Smooth muscle cell (in vitro differentiated cells): ENCODE results near the gene PDZD11. TPM values are rescaled to one million over a fixed set of nuclear protein-coding genes. Genes with fewer than 3 reads are reported as not detected.
"Not testable (repeated sequence)": the region's sequence is repeated elsewhere in the genome, so short reads cannot be mapped to it uniquely, and the experiment has no call there.

Experiments
- DNase-seq: peaks from one replicate; lab custom pipeline; 2025; ENCODE audit not compliant: unreplicated experiment; lab: John Stamatoyannopoulos, UW
- H2AFZ ChIP-seq: fragments of 200-600 bp; sonication (generic); 2 replicates; pipeline ENCODE4 v1.6.0; 2016; ENCODE audit warnings: antibody characterized with exemption, low read depth, mild to moderate bottlenecking
- H3F3A ChIP-seq: fragments of 200-600 bp; sonication (generic); 2 replicates; pipeline ENCODE4 v1.6.0; 2017; ENCODE audit warnings: antibody characterized with exemption, low read depth
- H3K27ac ChIP-seq: fragments of 200-600 bp; sonication (generic); 2 replicates; pipeline ENCODE4 v1.5.1; 2016; ENCODE audit warnings: low read depth, mild to moderate bottlenecking
- H3K27me3 ChIP-seq: fragments of 200-600 bp; sonication (generic); 2 replicates; pipeline ENCODE4 v1.6.1; 2016; ENCODE audit warnings: low read depth, mild to moderate bottlenecking
- H3K36me3 ChIP-seq: fragments of 200-600 bp; sonication (generic); 2 replicates; pipeline ENCODE4 v1.5.1; 2016; ENCODE audit warnings: low read depth
- H3K4me1 ChIP-seq: fragments of 200-600 bp; sonication (generic); 2 replicates; pipeline ENCODE4 v1.5.1; 2016; ENCODE audit warnings: low read depth
- H3K4me2 ChIP-seq: fragments of 200-600 bp; sonication (generic); 2 replicates; pipeline ENCODE4 v1.6.0; 2016; ENCODE audit warnings: mild to moderate bottlenecking
- H3K4me3 ChIP-seq: fragments of 200-600 bp; sonication (generic); 2 replicates; pipeline ENCODE4 v1.5.1; 2016; ENCODE audit warnings: mild to moderate bottlenecking
- H3K79me2 ChIP-seq: fragments of 200-600 bp; sonication (generic); 2 replicates; pipeline ENCODE4 v1.6.0; 2016; ENCODE audit warnings: low read depth, mild to moderate bottlenecking
- H3K9ac ChIP-seq: fragments of 200-600 bp; sonication (generic); 2 replicates; pipeline ENCODE4 v1.6.0; 2016; ENCODE audit warnings: low read depth
- H3K9me3 ChIP-seq: fragments of 200-600 bp; sonication (generic); replicated peaks from 2 replicates; pipeline ENCODE4 v1.5.1; 2016; ENCODE audit warnings: low read depth
- H4K20me1 ChIP-seq: fragments of 200-600 bp; sonication (generic); 2 replicates; pipeline ENCODE4 v1.6.0; 2016; ENCODE audit warnings: low read depth
- WGBS: methylation state at CpG from one replicate; pipeline ENCODE4 v1.1.7; 2016; ENCODE audit warnings: low lambda C conversion rate; 5-methylcytosine and 5-hydroxymethylcytosine counted together
- polyA plus RNA-seq: library from polyadenylated mRNA; unstranded; fragments of >200 nt; fragmentation: Nextera tagmentation; extraction: Ambion mirVana; gene quantifications from 2 replicates; pipeline ENCODE4 v1.2.1, GENCODE V29; 2016
- total RNA-seq: library from RNA; depleted of rRNA; stranded (reverse); fragments of >200 nt; gene quantifications from 2 replicates; pipeline ENCODE4 v1.2.3, GENCODE V29; 2014
- TF ChIP-seq, protein P1 (sequence below): fragments of 200-600 bp; sonication (generic); IDR thresholded peaks from 2 replicates; pipeline ENCODE4 v1.5.1; 2017; ENCODE audit warnings: borderline replicate concordance, mild to moderate bottlenecking, antibody characterized with exemption; ENCODE audit not compliant: insufficient read depth, poor library complexity, severe bottlenecking

Gene PDZD11
- total and polyA plus RNA-seq, 2 experiments from 2014 or later, result 63.1 to 69.7 TPM

DNA sequence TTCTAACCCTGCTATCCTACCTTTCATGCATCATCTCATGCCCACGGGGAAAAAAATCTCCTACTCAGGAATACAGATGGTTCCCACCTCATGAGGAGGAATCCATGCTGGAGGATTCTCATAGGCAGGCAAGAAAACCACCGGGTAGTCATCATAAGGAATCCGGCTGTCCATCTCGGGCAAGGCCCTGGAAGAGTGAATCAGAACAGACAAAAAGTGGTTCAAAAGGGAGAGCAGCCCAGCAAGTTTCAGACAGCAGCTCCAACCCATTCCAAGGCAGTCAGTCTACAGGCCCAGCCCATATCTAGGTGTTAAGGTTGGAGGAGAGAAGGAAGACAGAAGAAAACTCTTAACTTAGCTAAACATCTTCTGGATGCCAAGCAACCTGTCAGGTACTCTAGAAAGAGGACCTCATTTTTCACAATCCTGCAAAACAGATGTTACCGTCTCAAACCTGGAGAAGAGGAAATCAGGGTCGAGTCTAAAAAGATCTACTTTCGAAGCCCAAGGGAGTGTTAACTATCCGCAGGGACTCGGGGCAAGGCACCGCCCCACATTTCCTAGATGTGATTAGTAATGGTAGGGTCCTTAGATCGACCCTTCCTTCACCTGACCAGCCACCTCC is 447 bp downstream of the PDZD11 start:
- H3K9me3 ChIP-seq, result no peaks in the 10 kb centered on the region
- no peaks in the 10 kb centered on the region for H3K36me3 ChIP-seq
- no peaks in the 10 kb centered on the region for H3F3A ChIP-seq
- peak overlapping the region; percentile 94 for H2AFZ ChIP-seq
- TF ChIP-seq, protein P1, sequence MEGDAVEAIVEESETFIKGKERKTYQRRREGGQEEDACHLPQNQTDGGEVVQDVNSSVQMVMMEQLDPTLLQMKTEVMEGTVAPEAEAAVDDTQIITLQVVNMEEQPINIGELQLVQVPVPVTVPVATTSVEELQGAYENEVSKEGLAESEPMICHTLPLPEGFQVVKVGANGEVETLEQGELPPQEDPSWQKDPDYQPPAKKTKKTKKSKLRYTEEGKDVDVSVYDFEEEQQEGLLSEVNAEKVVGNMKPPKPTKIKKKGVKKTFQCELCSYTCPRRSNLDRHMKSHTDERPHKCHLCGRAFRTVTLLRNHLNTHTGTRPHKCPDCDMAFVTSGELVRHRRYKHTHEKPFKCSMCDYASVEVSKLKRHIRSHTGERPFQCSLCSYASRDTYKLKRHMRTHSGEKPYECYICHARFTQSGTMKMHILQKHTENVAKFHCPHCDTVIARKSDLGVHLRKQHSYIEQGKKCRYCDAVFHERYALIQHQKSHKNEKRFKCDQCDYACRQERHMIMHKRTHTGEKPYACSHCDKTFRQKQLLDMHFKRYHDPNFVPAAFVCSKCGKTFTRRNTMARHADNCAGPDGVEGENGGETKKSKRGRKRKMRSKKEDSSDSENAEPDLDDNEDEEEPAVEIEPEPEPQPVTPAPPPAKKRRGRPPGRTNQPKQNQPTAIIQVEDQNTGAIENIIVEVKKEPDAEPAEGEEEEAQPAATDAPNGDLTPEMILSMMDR, result no peak
- H3K27me3 ChIP-seq, result no peaks in the 10 kb centered on the region
- no peak overlapping the region for H3K27ac ChIP-seq
- peak overlapping the region; percentile 87 for H3K4me2 ChIP-seq
- peaks cover 4% of the 10 kb centered on the region for H3K4me1 ChIP-seq
- 59% methylated on average over 11 of the region's 11 CpGs for WGBS
- peak overlapping the region; percentile 62 for H3K9ac ChIP-seq
- DNase-seq, result no peak
- peaks cover 18% of the 10 kb centered on the region for H3K79me2 ChIP-seq
- H4K20me1 ChIP-seq, result no peaks in the 10 kb centered on the region
- H3K4me3 ChIP-seq, result peak overlapping the region; percentile 69

DNA sequence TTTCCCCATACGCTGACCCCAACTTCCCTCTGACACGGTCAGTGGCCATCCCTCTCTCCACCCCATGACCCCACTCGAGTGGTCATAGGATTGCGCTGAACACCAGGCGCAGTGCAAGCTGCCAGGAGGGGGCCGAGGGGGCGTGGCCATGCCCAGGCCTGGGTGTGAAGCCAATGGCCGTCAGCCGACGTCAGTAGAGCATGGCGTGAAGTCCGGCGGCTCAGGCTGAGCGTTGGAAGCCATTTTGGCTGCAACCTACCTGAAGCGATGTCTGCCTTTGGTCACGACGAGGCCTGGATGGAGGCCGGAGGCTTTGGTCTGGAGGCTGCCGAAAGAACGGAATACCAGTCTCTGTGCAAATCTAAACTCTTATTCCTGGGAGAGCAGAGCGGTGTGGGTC is 7.8 kb downstream of the PDZD11 start, which contains the start of gene RAB41:
TSS of gene RAB41 (plus strand) at position 222 of the 400 bp plus-strand sequence. CDS start at position 268, 46 bp downstream.
- Histone ChIP-seq H3K4me2 (no peak within 1 kb of the TSS), H3K9ac (no peak within 1 kb of the TSS), H3K9me3 (no peaks in the 10 kb centered on the region), H3K36me3 (no peaks in the 10 kb centered on the region), H3K4me1 (no peaks in the 10 kb centered on the region), H3K79me2 (no peaks in the 10 kb centered on the region), H2AFZ (no peak within 1 kb of the TSS), H3F3A (no peaks in the 10 kb centered on the region), H3K4me3 (no peak within 1 kb of the TSS), H3K27me3 (no peaks in the 10 kb centered on the region), H4K20me1 (no peaks in the 10 kb centered on the region), H3K27ac (no peak within 1 kb of the TSS)
- TF ChIP-seq, protein P1, result no peak
- 94% methylated on average over 21 of the region's 21 CpGs for WGBS
- no peak for DNase-seq

DNA sequence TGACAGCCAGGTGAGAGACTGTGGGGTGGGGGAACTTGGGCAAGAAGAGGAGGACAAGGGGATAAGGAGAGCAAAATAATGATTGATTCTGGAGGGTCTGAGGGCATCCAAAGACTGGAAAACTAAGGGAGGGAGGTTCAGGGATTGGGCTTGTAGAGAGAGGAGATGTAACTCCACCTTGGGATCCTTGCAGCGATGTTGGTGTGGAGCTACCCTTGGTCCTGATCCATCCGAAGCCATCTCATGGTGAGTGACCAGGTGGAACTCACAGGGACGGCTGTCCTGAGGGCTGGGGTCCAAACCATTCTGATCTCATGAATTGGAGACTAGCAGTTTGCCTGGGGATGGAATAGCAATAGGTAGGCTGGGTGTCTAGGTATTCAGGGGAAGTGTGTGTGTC is 9.2 kb downstream of the PDZD11 start:
- 69% methylated on average over 3 of the region's 3 CpGs for WGBS
- no peak overlapping the region for H3K9ac ChIP-seq
- H3K4me2 ChIP-seq, result no peak overlapping the region
- H3K79me2 ChIP-seq, result no peaks in the 10 kb centered on the region
- no peak for DNase-seq
- H4K20me1 ChIP-seq, result no peaks in the 10 kb centered on the region
- no peaks in the 10 kb centered on the region for H3K9me3 ChIP-seq
- H3K4me1 ChIP-seq, result no peaks in the 10 kb centered on the region
- H3K27me3 ChIP-seq, result no peaks in the 10 kb centered on the region
- no peak overlapping the region for H3K27ac ChIP-seq
- H3K36me3 ChIP-seq, result no peaks in the 10 kb centered on the region
- TF ChIP-seq, protein P1, result no peak
- H3K4me3 ChIP-seq, result no peak overlapping the region
- no peaks in the 10 kb centered on the region for H3F3A ChIP-seq
- no peak overlapping the region for H2AFZ ChIP-seq

DNA sequence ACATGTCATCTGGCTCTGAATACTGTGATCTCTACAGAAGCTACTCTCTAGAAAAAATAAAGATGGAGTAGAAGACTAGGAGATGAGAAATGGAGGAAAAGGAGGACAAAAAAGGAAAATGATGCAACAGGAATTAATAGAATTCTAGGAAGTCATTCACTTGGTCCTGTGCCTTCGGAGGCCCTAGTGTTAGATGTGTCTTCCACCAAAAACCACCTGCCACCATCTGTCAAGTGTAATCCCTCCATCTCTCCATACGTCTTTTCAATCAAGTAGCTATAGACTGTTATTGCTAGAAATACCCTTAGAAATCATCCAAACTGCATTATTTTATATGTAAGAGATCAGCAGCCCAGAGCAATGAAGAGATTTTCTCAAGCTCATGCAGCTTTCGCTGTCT is 10.6 kb downstream of the PDZD11 start:
- no peaks in the 10 kb centered on the region for H3F3A ChIP-seq
- H3K9me3 ChIP-seq, result no peaks in the 10 kb centered on the region
- TF ChIP-seq, protein P1, result no peak
- no peaks in the 10 kb centered on the region for H3K27me3 ChIP-seq
- no peaks in the 10 kb centered on the region for H3K4me1 ChIP-seq
- no peaks in the 10 kb centered on the region for H4K20me1 ChIP-seq
- H3K27ac ChIP-seq, result no peak overlapping the region
- no peak for DNase-seq
- no peaks in the 10 kb centered on the region for H3K79me2 ChIP-seq
- H3K4me2 ChIP-seq, result no peak overlapping the region
- H3K9ac ChIP-seq, result no peak overlapping the region
- no peak overlapping the region for H3K4me3 ChIP-seq
- no peak overlapping the region for H2AFZ ChIP-seq
- H3K36me3 ChIP-seq, result no peaks in the 10 kb centered on the region
- WGBS, result 88% methylated on average over 3 of the region's 3 CpGs

DNA sequence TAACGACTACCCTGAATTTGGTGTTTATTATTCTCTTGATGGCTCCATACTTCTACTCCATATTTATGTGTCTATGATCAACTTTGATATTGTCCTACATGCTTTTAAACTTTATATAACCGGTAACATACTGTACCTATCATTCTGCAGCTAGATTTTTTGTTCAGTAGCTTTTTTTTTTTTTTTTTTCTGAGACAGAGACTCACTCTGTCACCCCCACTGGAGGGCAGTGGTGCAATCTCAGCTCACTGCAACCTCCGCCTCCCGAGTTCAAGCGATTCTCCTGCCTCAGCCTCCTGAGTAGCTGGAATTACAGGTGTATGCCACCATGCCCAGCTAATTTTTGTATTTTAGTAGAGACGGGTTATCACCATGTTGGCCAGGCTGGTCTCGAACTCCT is 15.7 kb downstream of the PDZD11 start:
- 75% methylated on average over 7 of the region's 7 CpGs for WGBS
- H2AFZ ChIP-seq, H3K27me3 ChIP-seq, DNase-seq, H3K4me3 ChIP-seq, H3K27ac ChIP-seq, H3F3A ChIP-seq, H4K20me1 ChIP-seq, H3K4me1 ChIP-seq, H3K4me2 ChIP-seq, H3K9ac ChIP-seq, H3K36me3 ChIP-seq, H3K9me3 ChIP-seq, H3K79me2 ChIP-seq: not testable (repeated sequence)
